ENCODE data around the gene TNFAIP8L2.

DNA sequence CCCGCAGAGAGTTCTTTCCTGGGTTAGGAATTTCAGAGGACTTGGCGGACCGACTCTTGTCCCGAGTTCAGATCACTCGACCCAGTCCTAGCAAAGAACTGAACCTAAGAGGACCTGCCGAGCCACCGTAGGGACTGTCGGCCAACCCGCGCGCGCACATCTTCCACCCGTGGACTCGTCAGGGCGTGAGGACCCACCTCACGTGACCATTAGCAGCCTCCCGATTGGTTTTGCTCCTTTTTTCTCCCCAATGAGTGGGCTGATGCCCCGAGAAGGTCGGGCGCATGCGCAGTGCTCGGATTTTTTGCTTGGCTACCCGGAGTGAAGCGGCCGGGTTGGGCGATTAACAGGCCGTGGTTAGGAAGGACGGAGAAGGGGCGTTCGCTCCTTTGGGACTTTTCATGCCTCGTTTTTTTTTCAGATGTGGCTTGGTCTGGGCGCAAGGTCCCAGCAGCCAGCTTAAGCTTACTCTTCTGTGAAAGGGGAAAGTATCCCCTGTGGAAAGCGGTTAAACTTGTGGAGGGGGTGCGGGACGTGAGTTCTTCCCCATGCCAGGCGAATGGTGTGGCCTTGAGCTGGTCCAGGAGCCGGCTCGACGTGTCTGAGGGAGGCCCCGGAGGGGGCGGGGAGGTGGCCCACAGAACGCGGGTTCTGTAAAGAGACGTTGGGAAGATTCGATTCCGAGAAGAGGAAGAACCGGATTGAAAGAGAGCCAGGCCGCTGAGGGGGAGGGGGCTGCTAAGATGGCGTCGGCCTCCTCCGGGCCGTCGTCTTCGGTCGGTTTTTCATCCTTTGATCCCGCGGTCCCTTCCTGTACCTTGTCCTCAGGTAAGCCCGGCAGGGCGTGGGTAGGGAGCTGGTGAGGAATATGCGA is 42.0 kb downstream of the TNFAIP8L2 start, which contains the start of gene PIP5K1A:
- TF ChIP-seq RARB (CRISPR knock-in tag; IDR thresholded peaks at IDR 0.05) (no peak), ZFP3 (CRISPR knock-in tag; IDR thresholded peaks at IDR 0.05) (no peak), ARNTL (CRISPR knock-in tag; IDR thresholded peaks at IDR 0.05; ENCODE audit: borderline replicate concordance, low read depth) (no peak), BACH2 (CRISPR knock-in tag; IDR thresholded peaks at IDR 0.05; ENCODE audit: borderline replicate concordance) (no peak), CSRNP3 (CRISPR knock-in tag; IDR thresholded peaks at IDR 0.05) (no peak), TCF4 (CRISPR knock-in tag; IDR thresholded peaks at IDR 0.05; ENCODE audit: borderline replicate concordance) (no peak), ZNF565 (CRISPR knock-in tag; conservative IDR thresholded peaks at IDR 0.05; ENCODE audit: low read depth) (no peak), ISL1 (CRISPR knock-in tag; IDR thresholded peaks at IDR 0.05) (no peak), ZNF70 (CRISPR knock-in tag; IDR thresholded peaks at IDR 0.05) (no peak), PPARA (CRISPR knock-in tag; IDR thresholded peaks at IDR 0.05; ENCODE audit: borderline replicate concordance) (no peak)
- TF ChIP-seq, protein P1, sequence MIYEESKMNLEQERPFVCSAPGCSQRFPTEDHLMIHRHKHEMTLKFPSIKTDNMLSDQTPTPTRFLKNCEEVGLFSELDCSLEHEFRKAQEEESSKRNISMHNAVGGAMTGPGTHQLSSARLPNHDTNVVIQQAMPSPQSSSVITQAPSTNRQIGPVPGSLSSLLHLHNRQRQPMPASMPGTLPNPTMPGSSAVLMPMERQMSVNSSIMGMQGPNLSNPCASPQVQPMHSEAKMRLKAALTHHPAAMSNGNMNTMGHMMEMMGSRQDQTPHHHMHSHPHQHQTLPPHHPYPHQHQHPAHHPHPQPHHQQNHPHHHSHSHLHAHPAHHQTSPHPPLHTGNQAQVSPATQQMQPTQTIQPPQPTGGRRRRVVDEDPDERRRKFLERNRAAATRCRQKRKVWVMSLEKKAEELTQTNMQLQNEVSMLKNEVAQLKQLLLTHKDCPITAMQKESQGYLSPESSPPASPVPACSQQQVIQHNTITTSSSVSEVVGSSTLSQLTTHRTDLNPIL (CRISPR knock-in tag; IDR thresholded peaks at IDR 0.05; ENCODE audit: low read depth), result no peak
- TF ChIP-seq, protein P2, sequence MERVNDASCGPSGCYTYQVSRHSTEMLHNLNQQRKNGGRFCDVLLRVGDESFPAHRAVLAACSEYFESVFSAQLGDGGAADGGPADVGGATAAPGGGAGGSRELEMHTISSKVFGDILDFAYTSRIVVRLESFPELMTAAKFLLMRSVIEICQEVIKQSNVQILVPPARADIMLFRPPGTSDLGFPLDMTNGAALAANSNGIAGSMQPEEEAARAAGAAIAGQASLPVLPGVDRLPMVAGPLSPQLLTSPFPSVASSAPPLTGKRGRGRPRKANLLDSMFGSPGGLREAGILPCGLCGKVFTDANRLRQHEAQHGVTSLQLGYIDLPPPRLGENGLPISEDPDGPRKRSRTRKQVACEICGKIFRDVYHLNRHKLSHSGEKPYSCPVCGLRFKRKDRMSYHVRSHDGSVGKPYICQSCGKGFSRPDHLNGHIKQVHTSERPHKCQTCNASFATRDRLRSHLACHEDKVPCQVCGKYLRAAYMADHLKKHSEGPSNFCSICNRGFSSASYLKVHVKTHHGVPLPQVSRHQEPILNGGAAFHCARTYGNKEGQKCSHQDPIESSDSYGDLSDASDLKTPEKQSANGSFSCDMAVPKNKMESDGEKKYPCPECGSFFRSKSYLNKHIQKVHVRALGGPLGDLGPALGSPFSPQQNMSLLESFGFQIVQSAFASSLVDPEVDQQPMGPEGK (CRISPR knock-in tag; IDR thresholded peaks at IDR 0.05; ENCODE audit: borderline replicate concordance), result no peak
- TF ChIP-seq, protein P3, sequence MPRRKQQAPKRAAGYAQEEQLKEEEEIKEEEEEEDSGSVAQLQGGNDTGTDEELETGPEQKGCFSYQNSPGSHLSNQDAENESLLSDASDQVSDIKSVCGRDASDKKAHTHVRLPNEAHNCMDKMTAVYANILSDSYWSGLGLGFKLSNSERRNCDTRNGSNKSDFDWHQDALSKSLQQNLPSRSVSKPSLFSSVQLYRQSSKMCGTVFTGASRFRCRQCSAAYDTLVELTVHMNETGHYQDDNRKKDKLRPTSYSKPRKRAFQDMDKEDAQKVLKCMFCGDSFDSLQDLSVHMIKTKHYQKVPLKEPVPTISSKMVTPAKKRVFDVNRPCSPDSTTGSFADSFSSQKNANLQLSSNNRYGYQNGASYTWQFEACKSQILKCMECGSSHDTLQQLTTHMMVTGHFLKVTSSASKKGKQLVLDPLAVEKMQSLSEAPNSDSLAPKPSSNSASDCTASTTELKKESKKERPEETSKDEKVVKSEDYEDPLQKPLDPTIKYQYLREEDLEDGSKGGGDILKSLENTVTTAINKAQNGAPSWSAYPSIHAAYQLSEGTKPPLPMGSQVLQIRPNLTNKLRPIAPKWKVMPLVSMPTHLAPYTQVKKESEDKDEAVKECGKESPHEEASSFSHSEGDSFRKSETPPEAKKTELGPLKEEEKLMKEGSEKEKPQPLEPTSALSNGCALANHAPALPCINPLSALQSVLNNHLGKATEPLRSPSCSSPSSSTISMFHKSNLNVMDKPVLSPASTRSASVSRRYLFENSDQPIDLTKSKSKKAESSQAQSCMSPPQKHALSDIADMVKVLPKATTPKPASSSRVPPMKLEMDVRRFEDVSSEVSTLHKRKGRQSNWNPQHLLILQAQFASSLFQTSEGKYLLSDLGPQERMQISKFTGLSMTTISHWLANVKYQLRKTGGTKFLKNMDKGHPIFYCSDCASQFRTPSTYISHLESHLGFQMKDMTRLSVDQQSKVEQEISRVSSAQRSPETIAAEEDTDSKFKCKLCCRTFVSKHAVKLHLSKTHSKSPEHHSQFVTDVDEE (CRISPR knock-in tag; IDR thresholded peaks at IDR 0.05), result no peak

All from SK-N-SH treated with all-trans-retinoic acid at 6 μM for 48 hours (cell line).